ENCODE data around the gene MGAT5B. TPM values are rescaled to one million over a fixed set of nuclear protein-coding genes. Genes with fewer than 3 reads are reported as not detected.

Gene MGAT5B
- total and polyA plus RNA-seq, 10 of the 15 experiments (the other 5 are each of a cell fraction or from before 2014, with no cell fraction given) = 0.13 TPM; not detected in 9

DNA sequence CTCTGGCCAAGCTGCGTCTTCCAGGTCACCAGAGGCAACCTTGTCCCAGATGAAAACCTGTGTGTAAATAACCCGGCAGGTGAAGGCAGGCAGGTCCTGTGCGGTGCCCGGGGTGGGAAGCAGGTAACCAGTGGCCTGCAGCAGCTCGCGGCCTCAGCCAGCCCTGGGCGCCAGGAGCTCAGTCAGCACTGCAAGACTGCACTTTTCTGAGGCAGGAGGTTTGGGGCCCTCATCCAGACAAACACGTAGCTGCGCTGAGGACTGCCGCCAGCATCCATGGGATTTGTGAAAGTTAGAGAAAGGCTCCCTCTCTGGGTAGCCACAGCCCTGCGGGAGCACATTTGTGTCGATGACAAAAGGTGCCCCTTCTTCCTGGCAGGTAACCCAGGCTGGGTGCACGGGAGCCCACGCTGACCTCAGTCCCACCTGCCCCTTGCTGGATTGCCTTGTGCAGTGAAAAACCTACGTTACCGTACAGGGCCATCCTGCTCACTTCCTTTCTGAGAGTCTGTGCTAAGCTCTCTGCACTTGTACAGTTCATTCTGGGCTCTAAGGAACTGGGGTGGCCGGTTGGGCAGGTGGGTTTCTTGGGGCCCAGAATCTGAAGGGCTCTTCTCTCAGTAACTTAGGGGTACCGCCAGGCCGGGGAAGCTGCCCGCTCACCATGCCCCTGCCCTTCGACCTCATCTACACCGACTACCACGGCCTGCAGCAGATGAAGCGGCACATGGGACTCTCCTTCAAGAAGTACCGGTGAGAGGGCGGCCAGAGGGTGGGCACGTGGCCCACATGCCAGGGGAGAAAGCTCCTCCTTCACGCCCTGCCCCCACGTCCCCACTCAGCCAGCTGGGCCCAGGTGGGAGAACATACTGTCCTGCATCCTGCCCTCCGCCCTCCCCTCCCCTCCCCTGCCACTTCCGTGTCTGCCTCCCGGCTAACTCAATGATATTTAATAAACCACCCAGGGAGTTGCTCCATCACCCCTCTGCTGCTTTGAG, 56.4 kb downstream of the MGAT5B start (continued):
- TF ChIP-seq, protein P1, sequence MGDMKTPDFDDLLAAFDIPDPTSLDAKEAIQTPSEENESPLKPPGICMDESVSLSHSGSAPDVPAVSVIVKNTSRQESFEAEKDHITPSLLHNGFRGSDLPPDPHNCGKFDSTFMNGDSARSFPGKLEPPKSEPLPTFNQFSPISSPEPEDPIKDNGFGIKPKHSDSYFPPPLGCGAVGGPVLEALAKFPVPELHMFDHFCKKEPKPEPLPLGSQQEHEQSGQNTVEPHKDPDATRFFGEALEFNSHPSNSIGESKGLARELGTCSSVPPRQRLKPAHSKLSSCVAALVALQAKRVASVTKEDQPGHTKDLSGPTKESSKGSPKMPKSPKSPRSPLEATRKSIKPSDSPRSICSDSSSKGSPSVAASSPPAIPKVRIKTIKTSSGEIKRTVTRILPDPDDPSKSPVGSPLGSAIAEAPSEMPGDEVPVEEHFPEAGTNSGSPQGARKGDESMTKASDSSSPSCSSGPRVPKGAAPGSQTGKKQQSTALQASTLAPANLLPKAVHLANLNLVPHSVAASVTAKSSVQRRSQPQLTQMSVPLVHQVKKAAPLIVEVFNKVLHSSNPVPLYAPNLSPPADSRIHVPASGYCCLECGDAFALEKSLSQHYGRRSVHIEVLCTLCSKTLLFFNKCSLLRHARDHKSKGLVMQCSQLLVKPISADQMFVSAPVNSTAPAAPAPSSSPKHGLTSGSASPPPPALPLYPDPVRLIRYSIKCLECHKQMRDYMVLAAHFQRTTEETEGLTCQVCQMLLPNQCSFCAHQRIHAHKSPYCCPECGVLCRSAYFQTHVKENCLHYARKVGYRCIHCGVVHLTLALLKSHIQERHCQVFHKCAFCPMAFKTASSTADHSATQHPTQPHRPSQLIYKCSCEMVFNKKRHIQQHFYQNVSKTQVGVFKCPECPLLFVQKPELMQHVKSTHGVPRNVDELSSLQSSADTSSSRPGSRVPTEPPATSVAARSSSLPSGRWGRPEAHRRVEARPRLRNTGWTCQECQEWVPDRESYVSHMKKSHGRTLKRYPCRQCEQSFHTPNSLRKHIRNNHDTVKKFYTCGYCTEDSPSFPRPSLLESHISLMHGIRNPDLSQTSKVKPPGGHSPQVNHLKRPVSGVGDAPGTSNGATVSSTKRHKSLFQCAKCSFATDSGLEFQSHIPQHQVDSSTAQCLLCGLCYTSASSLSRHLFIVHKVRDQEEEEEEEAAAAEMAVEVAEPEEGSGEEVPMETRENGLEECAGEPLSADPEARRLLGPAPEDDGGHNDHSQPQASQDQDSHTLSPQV (IDR thresholded peaks at IDR 0.05) = no peak
- TF ChIP-seq MTA2 (IDR thresholded peaks at IDR 0.05; ENCODE audit: low read depth) (no peak), NR2C1 (IDR thresholded peaks at IDR 0.05) (no peak), YBX1 (IDR thresholded peaks at IDR 0.05) (no peak), ZNF274 (IDR thresholded peaks at IDR 0.05; ENCODE audit: insufficient read depth, insufficient read length) (no peak)

DNA sequence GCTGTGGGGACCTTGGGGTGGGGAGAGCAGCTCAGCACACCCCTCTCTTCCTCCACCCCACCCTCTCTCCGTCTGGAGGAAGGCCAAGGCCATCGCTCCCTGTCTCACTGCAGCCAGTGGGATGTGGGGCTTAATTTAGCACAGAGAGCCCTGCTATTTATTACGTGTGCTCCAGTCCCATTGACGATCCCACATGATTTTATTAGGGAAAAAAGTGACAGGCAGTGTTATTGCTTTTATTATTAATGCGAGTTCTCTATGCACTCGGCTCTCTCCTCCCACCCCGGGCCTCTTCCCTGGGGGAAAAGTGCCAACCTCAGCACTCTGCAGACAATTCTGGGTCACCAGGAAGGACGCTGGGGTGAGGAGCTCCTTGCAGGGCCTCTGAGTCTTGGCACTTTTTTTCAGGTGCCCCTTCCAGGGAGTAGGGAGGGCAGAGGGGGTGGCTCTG, 57.3 kb downstream of the MGAT5B start:
- DNase-seq (ENCODE audit: low read depth, low spot score) (no peak), FAIRE-seq (no peak), ATAC-seq (no peak)
- no peaks in the 10 kb centered on the region for H4K20me1 ChIP-seq (ENCODE audit: control insufficient read depth, insufficient read depth)
- in situ Hi-C loops (cut with MboI) (no loop called here), intact Hi-C loops (cut with micrococcal nuclease; ENCODE audit: unreplicated experiment) (no loop called here)
- H3K27me3 ChIP-seq (replicated peaks in 1 of 2; ENCODE audit: control insufficient read depth in 2 of 2, insufficient read depth in 2 of 2, low read length in 1 of 2) = peaks cover 0 to 2% of the 10 kb centered on the region in 2 experiments; a peak in 1 of 4 replicates
- BruUV-seq (replicated peaks) = no TSS peak
- H3K9ac ChIP-seq (ENCODE audit: control insufficient read depth, insufficient read depth, low read length) = no peak overlapping the region
- H3K4me1 ChIP-seq (ENCODE audit: control insufficient read depth, insufficient read depth, low read length) = no peaks in the 10 kb centered on the region
- 23% methylated on average over 7 of the region's 8 CpGs for WGBS (ENCODE audit: insufficient coverage, insufficient replicate concordance, low lambda C conversion rate, missing lambda C conversion rate)
- H3K9me3 ChIP-seq (replicated peaks; ENCODE audit: control insufficient read depth, insufficient read depth, low read length) = no peaks in the 10 kb centered on the region
- ChIA-PET CTCF (no interaction called here), POLR2A (no interaction called here), RAD21 (ENCODE audit: unreplicated experiment) (no interaction called here), SMC1A (ENCODE audit: uncharacterized antibody, unreplicated experiment) (no interaction called here)
- H3K79me2 ChIP-seq (ENCODE audit: control insufficient read depth, insufficient read depth, low read length) = no peaks in the 10 kb centered on the region
- no peak overlapping the region for H3K27ac ChIP-seq (ENCODE audit: control insufficient read depth, insufficient read depth)
- no peak overlapping the region for H3K4me3 ChIP-seq
- no peak overlapping the region for H2AFZ ChIP-seq (ENCODE audit: control insufficient read depth, low read depth, low read length)
- no peaks in the 10 kb centered on the region for H3K36me3 ChIP-seq (ENCODE audit: control insufficient read depth in 2 of 2, insufficient read depth in 2 of 2, low read length in 1 of 2)
- H3K4me2 ChIP-seq (ENCODE audit: control insufficient read depth, insufficient read depth) = no peak overlapping the region
- TF ChIP-seq CBFB (IDR thresholded peaks at IDR 0.05; ENCODE audit: low read depth) (no peak), HDAC2 (IDR thresholded peaks at IDR 0.05) (no peak), BRCA1 (IDR thresholded peaks at IDR 0.05; ENCODE audit: low read depth, low read length) (no peak), EP300 (IDR thresholded peaks at IDR 0.05; ENCODE audit: borderline replicate concordance in 1 of 2, control insufficient read depth in 1 of 2, low read depth in 2 of 2, low read length in 2 of 2) (no peak), LARP7 (IDR thresholded peaks at IDR 0.05) (no peak)
- TF ChIP-seq, protein P2, sequence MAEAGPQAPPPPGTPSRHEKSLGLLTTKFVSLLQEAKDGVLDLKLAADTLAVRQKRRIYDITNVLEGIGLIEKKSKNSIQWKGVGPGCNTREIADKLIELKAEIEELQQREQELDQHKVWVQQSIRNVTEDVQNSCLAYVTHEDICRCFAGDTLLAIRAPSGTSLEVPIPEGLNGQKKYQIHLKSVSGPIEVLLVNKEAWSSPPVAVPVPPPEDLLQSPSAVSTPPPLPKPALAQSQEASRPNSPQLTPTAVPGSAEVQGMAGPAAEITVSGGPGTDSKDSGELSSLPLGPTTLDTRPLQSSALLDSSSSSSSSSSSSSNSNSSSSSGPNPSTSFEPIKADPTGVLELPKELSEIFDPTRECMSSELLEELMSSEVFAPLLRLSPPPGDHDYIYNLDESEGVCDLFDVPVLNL (IDR thresholded peaks at IDR 0.05; ENCODE audit: low read depth, low read length) = no peak
- TF ChIP-seq, protein P3, sequence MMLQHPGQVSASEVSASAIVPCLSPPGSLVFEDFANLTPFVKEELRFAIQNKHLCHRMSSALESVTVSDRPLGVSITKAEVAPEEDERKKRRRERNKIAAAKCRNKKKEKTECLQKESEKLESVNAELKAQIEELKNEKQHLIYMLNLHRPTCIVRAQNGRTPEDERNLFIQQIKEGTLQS (IDR thresholded peaks at IDR 0.05; ENCODE audit: borderline replicate concordance, extremely low read depth, low read depth, low read length) = no peak
- TF ChIP-seq, protein P4, sequence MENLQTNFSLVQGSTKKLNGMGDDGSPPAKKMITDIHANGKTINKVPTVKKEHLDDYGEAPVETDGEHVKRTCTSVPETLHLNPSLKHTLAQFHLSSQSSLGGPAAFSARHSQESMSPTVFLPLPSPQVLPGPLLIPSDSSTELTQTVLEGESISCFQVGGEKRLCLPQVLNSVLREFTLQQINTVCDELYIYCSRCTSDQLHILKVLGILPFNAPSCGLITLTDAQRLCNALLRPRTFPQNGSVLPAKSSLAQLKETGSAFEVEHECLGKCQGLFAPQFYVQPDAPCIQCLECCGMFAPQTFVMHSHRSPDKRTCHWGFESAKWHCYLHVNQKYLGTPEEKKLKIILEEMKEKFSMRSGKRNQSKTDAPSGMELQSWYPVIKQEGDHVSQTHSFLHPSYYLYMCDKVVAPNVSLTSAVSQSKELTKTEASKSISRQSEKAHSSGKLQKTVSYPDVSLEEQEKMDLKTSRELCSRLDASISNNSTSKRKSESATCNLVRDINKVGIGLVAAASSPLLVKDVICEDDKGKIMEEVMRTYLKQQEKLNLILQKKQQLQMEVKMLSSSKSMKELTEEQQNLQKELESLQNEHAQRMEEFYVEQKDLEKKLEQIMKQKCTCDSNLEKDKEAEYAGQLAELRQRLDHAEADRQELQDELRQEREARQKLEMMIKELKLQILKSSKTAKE (IDR thresholded peaks at IDR 0.05; ENCODE audit: low read depth, poor library complexity, severe bottlenecking) = no peak
